Stimulated activated CD8-positive, alpha-beta memory T cell treated with anti-CD3 and anti-CD28 coated beads, Interleukin-15, amount 100 ng/mL, for 24 hours (primary cell): Measurements from ENCODE around the gene ATXN2.
"Not testable (repeated sequence)": the region's sequence is repeated elsewhere in the genome, so short reads cannot be mapped to it uniquely, and the experiment has no call there.

Experiments used
- DNase-seq: peaks from one replicate; pipeline ENCODE4 v3.0.0-alpha.2; 2020; ENCODE audit warnings: low read depth

The ATXN2 gene

GRCh38 chr12:111600986-111601385, 1.9 kb upstream of the ATXN2 start:
- DNase-seq = not testable (repeated sequence)

GRCh38 chr12:111600205-111600642, 1.1 kb upstream of the ATXN2 start:
- no peak for DNase-seq

GRCh38 chr12:111599453-111600204, 514 bp upstream of the ATXN2 start:
- peak; percentile 73 for DNase-seq

- no peak for DNase-seq
These were observed 1.1 kb downstream of the ATXN2 start for GRCh38 chr12:111597831-111598636.

- DNase-seq = no peak
These were observed 1.9 kb downstream of the ATXN2 start for GRCh38 chr12:111596985-111597830.

- DNase-seq = not testable (repeated sequence)
These were observed 3.7 kb downstream of the ATXN2 start for GRCh38 chr12:111595341-111595835.

GRCh38 chr12:111591399-111592010, 7.6 kb downstream of the ATXN2 start:
- DNase-seq = not testable (repeated sequence)

GRCh38 chr12:111590552-111590951, 8.6 kb downstream of the ATXN2 start:
- DNase-seq = no peak

- no peak for DNase-seq
These were observed 9.5 kb downstream of the ATXN2 start for GRCh38 chr12:111589601-111590000.

- DNase-seq = no peak
These were observed 11.1 kb downstream of the ATXN2 start for GRCh38 chr12:111588010-111588409.

GRCh38 chr12:111586986-111587385, 12.1 kb downstream of the ATXN2 start:
- no peak for DNase-seq

GRCh38 chr12:111585690-111586089, 13.4 kb downstream of the ATXN2 start:
- no peak for DNase-seq

- no peak for DNase-seq
These were observed 14.2 kb downstream of the ATXN2 start for GRCh38 chr12:111584959-111585358.

GRCh38 chr12:111583506-111583905, 15.6 kb downstream of the ATXN2 start:
- DNase-seq = not testable (repeated sequence)

- DNase-seq = no peak
These were observed 16.9 kb downstream of the ATXN2 start for GRCh38 chr12:111582133-111582747.

- no peak for DNase-seq
These were observed 17.5 kb downstream of the ATXN2 start for GRCh38 chr12:111581434-111582132.

GRCh38 chr12:111580737-111581136, 18.4 kb downstream of the ATXN2 start:
- no peak for DNase-seq

- DNase-seq = no peak
These were observed 19.0 kb downstream of the ATXN2 start for GRCh38 chr12:111580119-111580425.

- no peak for DNase-seq
These were observed 20.2 kb downstream of the ATXN2 start for GRCh38 chr12:111578971-111579340.

GRCh38 chr12:111578276-111578970, 20.7 kb downstream of the ATXN2 start:
- no peak for DNase-seq
